ENCODE measurements around the gene SASS6. TPM values are rescaled to one million over a fixed set of nuclear protein-coding genes. Genes with fewer than 3 reads are reported as not detected.

The SASS6 gene
- total RNA-seq, 6 experiments from 2014 or later, result 0.84 to 2.4 (median 1.2) TPM

DNA sequence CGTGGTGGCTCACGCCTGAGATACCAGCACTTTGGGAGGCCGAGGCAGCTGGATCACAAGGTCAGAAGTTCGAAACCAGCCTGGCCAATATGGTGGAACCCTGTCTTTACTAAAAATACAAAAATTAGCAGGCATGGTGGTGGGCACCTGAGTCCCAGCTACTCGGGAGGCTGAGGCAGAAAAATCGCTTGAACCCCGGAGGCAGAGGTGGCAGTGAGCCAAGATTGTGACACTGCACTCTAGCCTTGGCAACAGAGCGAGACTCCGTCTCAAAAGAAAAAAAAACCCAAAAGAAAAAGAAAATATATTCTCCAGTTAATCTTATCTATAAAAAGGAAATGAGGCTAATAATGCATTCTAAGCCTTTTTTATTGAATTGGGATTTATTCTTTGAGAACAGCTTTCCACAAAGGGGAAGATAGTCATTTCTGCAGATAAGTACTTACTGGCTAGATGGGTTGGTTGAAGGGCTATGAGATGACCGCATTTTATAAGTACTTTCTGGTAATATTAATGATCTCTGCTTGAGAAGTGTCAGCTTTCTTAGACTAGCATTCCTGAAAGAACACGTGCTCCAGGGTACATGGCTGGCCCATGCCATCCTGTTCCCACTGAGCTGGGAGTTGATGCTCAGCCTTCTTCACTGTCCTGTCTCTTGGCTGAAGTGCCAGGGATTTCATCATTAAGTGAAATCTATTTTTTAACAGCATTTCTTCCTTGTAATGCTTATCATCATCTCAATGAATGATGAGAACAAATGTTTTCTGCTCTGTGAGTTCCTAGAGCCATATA is 57.9 kb downstream of the SASS6 start:
- no peak overlapping the region for H3K4me3 ChIP-seq
- WGBS (ENCODE audit: insufficient coverage, low coverage, low lambda C conversion rate, missing lambda C conversion rate), result 67% methylated on average over 8 of the region's 11 CpGs
- H3K27ac ChIP-seq, result no peak overlapping the region
- H3K27me3 ChIP-seq, result no peaks in the 10 kb centered on the region
- DNase-seq (no peak), ATAC-seq (peak in 1 of 4 donors; percentile 30)
- no peaks in the 10 kb centered on the region for H3K4me1 ChIP-seq
- TF ChIP-seq CTCF (IDR thresholded peaks at IDR 0.05), result no peak
- H3K9me3 ChIP-seq, result no peaks in the 10 kb centered on the region
- peaks cover 0 to 47% (median 18%) of the 10 kb centered on the region in 4 donors for H3K36me3 ChIP-seq
- intact Hi-C loops (cut with DNase I), result no loop called here

DNA sequence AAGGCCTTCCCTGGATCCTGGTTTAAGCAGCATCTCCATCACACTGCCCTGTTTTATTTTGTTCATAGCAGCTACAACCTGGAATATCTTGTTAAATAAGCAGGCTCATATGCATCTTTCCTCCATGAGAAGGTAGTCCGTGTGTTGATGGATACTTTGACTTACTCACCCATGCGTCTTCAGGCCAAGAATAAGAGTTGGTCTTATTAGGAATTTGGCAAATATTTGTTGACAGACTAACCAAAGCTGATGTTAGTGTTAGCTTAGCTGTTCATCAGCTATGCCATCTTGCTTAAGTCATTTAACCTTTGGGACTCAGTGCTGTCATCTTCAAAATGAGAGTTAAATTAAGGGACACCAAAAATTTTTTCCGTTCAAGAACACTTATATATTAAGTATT is 59.2 kb downstream of the SASS6 start:
- TF ChIP-seq CTCF (IDR thresholded peaks at IDR 0.05), result no peak
- TF ChIP-seq POLR2A (IDR thresholded peaks at IDR 0.05), result no peak

GRCh38 chr1:100070201-100070939 is 62.4 kb downstream of the SASS6 start:
- 95% methylated on average over 5 of the region's 5 CpGs for WGBS (ENCODE audit: insufficient coverage, low coverage, low lambda C conversion rate, missing lambda C conversion rate)
- H3K36me3 ChIP-seq, result peaks cover 0 to 46% (median 19%) of the 10 kb centered on the region in 4 donors
- no peak overlapping the region for H3K27ac ChIP-seq
- no peaks in the 10 kb centered on the region for H3K4me1 ChIP-seq
- no peak overlapping the region for H3K4me3 ChIP-seq
- H3K9me3 ChIP-seq, result no peaks in the 10 kb centered on the region
- intact Hi-C loops (cut with DNase I), result no loop called here
- DNase-seq, result no peak
- TF ChIP-seq CTCF (IDR thresholded peaks at IDR 0.05) (no peak), POLR2A (IDR thresholded peaks at IDR 0.05) (no peak)
- ATAC-seq, result no peak
- H3K27me3 ChIP-seq, result no peaks in the 10 kb centered on the region

More for the DNA sequence above, 59.2 kb downstream of the SASS6 start:
- H3K4me3 ChIP-seq, result no peak overlapping the region
- H3K27me3 ChIP-seq, result no peaks in the 10 kb centered on the region
- DNase-seq (no peak), ATAC-seq (no peak)
- intact Hi-C loops (cut with DNase I), result no loop called here
- no peak overlapping the region for H3K27ac ChIP-seq
- no peaks in the 10 kb centered on the region for H3K9me3 ChIP-seq
- H3K4me1 ChIP-seq, result no peaks in the 10 kb centered on the region
- peaks cover 0 to 46% (median 23%) of the 10 kb centered on the region in 4 donors for H3K36me3 ChIP-seq
- WGBS (ENCODE audit: insufficient coverage, low coverage, low lambda C conversion rate, missing lambda C conversion rate), result 86% methylated on average over 3 of the region's 3 CpGs

DNA sequence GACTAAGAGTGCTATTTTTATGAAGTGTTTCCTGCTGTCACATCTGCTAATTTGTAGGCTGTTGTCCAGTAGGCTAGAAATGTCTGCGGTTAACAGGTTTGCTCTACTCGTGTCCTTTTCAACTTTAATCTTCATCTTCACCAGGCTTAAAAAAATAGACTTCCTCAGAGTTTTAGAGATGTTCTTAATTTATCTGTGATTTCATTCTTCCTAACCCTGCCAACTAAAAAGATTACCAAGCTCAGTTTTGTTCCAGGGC is 66.8 kb downstream of the SASS6 start:
- DNase-seq (no peak), ATAC-seq (no peak)
- H3K4me3 ChIP-seq, result no peak overlapping the region
- H3K9me3 ChIP-seq, result no peaks in the 10 kb centered on the region
- no peaks in the 10 kb centered on the region for H3K4me1 ChIP-seq
- H3K27ac ChIP-seq, result no peak overlapping the region
- intact Hi-C loops (cut with DNase I), result no loop called here
- TF ChIP-seq CTCF (IDR thresholded peaks at IDR 0.05) (no peak), POLR2A (IDR thresholded peaks at IDR 0.05) (no peak)
- 81% methylated on average over 2 of the region's 2 CpGs for WGBS (ENCODE audit: insufficient coverage, low coverage, low lambda C conversion rate, missing lambda C conversion rate)
- H3K27me3 ChIP-seq, result no peaks in the 10 kb centered on the region
- H3K36me3 ChIP-seq, result peaks cover 0 to 53% (median 22%) of the 10 kb centered on the region in 4 donors

Data from right lobe of liver (tissue), 6 donors.